ENCODE data around the gene ITPR3. TPM values are rescaled to one million over a fixed set of nuclear protein-coding genes. Genes with fewer than 3 reads are reported as not detected.
A peak's percentile ranks its signal among the peaks of the same experiment; 100 is the strongest.

The ITPR3 gene
- total and polyA plus RNA-seq, 2 experiments from 2014 or later = 0.13 to 1.1 TPM

- no peaks in the 10 kb centered on the region for H3K9me3 ChIP-seq (ENCODE audit: low read depth)
- no peaks in the 10 kb centered on the region for H3K36me3 ChIP-seq
- H3K4me3 ChIP-seq = peak overlapping the region; percentile 68
- peaks cover 3% of the 10 kb centered on the region for H3K4me1 ChIP-seq (ENCODE audit: low read depth)
- H3K27ac ChIP-seq = no peak overlapping the region
- DNase-seq (ENCODE audit: low read depth in 1 of 2, low spot score in 1 of 2) = no peak
- H3K27me3 ChIP-seq = no peaks in the 10 kb centered on the region
- TF ChIP-seq CTCF (IDR thresholded peaks at IDR 0.05; ENCODE audit: low read depth, low read length) = no peak
These were observed 89.4 kb downstream of the ITPR3 start for GRCh38 chr6:33710296-33711121.

GRCh38 chr6:33711140-33712129, 90.3 kb downstream of the ITPR3 start, which contains the start of gene UQCC2:
UQCC2 (minus strand) TSS chr6:33711700; CDS start chr6:33711686, 14 bp downstream.
- Histone ChIP-seq H3K4me3 (peak within 1 kb of the TSS; percentile 68), H3K36me3 (no peaks in the 10 kb centered on the region), H3K9me3 (ENCODE audit: low read depth) (no peaks in the 10 kb centered on the region), H3K27me3 (no peaks in the 10 kb centered on the region), H3K27ac (peak within 1 kb of the TSS; percentile 93), H3K4me1 (ENCODE audit: low read depth) (no peaks in the 10 kb centered on the region)
- peak; percentile 98 to 99 for DNase-seq (ENCODE audit: low read depth in 1 of 2, low spot score in 1 of 2)
- peak; percentile 72 for TF ChIP-seq CTCF (IDR thresholded peaks at IDR 0.05; ENCODE audit: low read depth, low read length)

- no peak overlapping the region for H3K4me3 ChIP-seq
- H3K27ac ChIP-seq = no peak overlapping the region
- H3K27me3 ChIP-seq = no peaks in the 10 kb centered on the region
- H3K4me1 ChIP-seq (ENCODE audit: low read depth) = no peaks in the 10 kb centered on the region
- no peaks in the 10 kb centered on the region for H3K9me3 ChIP-seq (ENCODE audit: low read depth)
- TF ChIP-seq CTCF (IDR thresholded peaks at IDR 0.05; ENCODE audit: low read depth, low read length) = no peak
- DNase-seq (ENCODE audit: low read depth in 1 of 2, low spot score in 1 of 2) = no peak
- H3K36me3 ChIP-seq = no peaks in the 10 kb centered on the region
These were observed 91.8 kb downstream of the ITPR3 start for GRCh38 chr6:33712914-33713313.

GRCh38 chr6:33713786-33714185, 92.7 kb downstream of the ITPR3 start:
- Histone ChIP-seq H3K4me3 (no peak overlapping the region), H3K27me3 (no peaks in the 10 kb centered on the region), H3K9me3 (ENCODE audit: low read depth) (no peaks in the 10 kb centered on the region), H3K27ac (no peak overlapping the region), H3K4me1 (ENCODE audit: low read depth) (no peaks in the 10 kb centered on the region), H3K36me3 (no peaks in the 10 kb centered on the region)
- DNase-seq (ENCODE audit: low read depth in 1 of 2, low spot score in 1 of 2) = no peak
- TF ChIP-seq CTCF (IDR thresholded peaks at IDR 0.05; ENCODE audit: low read depth, low read length) = no peak

- no peak for DNase-seq (ENCODE audit: low read depth in 1 of 2, low spot score in 1 of 2)
- H3K9me3 ChIP-seq (ENCODE audit: low read depth) = no peaks in the 10 kb centered on the region
- H3K4me3 ChIP-seq = no peak overlapping the region
- TF ChIP-seq CTCF (IDR thresholded peaks at IDR 0.05; ENCODE audit: low read depth, low read length) = no peak
- no peaks in the 10 kb centered on the region for H3K36me3 ChIP-seq
- no peaks in the 10 kb centered on the region for H3K27me3 ChIP-seq
- H3K27ac ChIP-seq = no peak overlapping the region
- no peaks in the 10 kb centered on the region for H3K4me1 ChIP-seq (ENCODE audit: low read depth)
These were observed 93.4 kb downstream of the ITPR3 start for GRCh38 chr6:33714385-33715040.

Data from cardiac muscle cell (in vitro differentiated cells and primary cell).